Body of pancreas (tissue), 4 donors: ENCODE results near the gene KREMEN1.

ENCODE experiments used
- CTCF ChIP-seq, 7 experiments: fragments of 450-650 bp in 4 of 7; fragments of 200-600 bp in 3 of 7; sonication (generic) in 3 of 7; IDR thresholded peaks; one replicate each; pipeline ENCODE4 v1.5.1; 2016 to 2019; ENCODE audit warnings: antibody characterized with exemption in 7 of 7
- POLR2A ChIP-seq, 3 donors: fragments of 450-650 bp; IDR thresholded peaks; one replicate each; pipeline ENCODE4 v1.6.1; 2016; ENCODE audit warnings: antibody characterized with exemption in 3 of 3, mild to moderate bottlenecking in 2 of 3

GRCh38 chr22:29122041-29122440 lies 49.2 kb downstream of the KREMEN1 start:
- TF ChIP-seq CTCF (IDR thresholded peaks at IDR 0.05) (no peak), POLR2A (IDR thresholded peaks at IDR 0.05) (no peak)
